ENCODE measurements around the gene NACC1. TPM values are rescaled to one million over a fixed set of nuclear protein-coding genes. Genes with fewer than 3 reads are reported as not detected.
"Not testable (repeated sequence)": the region's sequence is repeated elsewhere in the genome, so short reads cannot be mapped to it uniquely, and the experiment has no call there.

The NACC1 gene
- total RNA-seq, 1 experiment from 2014 or later: 237 TPM

- peaks cover 8% of the 10 kb centered on the region for H3K4me1 Mint-ChIP-seq
- CTCF ChIA-PET: interaction anchor here (1.6 kb wide), 1 partner anchor 11 kb away, joined by 5 read pairs; the partner anchor contains the start of genes IER2 and STX10
- peaks cover 31% of the 10 kb centered on the region for H3K36me3 Mint-ChIP-seq
- POLR2A ChIA-PET: interaction anchor here (0.9 to 1.4 kb wide), 2 partner anchors 13 to 25 kb away, joined by 3 read pairs; no protein-coding TSS in a partner anchor
- TF ChIP-seq CREB1 (CRISPR knock-in tag; IDR thresholded peaks at IDR 0.05) (no peak), NR2C2 (CRISPR knock-in tag; IDR thresholded peaks at IDR 0.05) (no peak)
- H3K4me3 Mint-ChIP-seq: no peak overlapping the region
- DNase-seq (ENCODE audit: low spot score) (no peak), ATAC-seq (peak; percentile 25; the same call in 1 of the 2 replicates)
- H3K27me3 Mint-ChIP-seq (ENCODE audit: low read depth): no peaks in the 10 kb centered on the region
- peak overlapping the region; percentile 69; the same call in 1 of the 2 replicates for H3K27ac Mint-ChIP-seq
- no peaks in the 10 kb centered on the region for H3K9me3 Mint-ChIP-seq
Observed at GRCh38 chr19:13139633-13140311, 21.7 kb downstream of the NACC1 start.

DNA sequence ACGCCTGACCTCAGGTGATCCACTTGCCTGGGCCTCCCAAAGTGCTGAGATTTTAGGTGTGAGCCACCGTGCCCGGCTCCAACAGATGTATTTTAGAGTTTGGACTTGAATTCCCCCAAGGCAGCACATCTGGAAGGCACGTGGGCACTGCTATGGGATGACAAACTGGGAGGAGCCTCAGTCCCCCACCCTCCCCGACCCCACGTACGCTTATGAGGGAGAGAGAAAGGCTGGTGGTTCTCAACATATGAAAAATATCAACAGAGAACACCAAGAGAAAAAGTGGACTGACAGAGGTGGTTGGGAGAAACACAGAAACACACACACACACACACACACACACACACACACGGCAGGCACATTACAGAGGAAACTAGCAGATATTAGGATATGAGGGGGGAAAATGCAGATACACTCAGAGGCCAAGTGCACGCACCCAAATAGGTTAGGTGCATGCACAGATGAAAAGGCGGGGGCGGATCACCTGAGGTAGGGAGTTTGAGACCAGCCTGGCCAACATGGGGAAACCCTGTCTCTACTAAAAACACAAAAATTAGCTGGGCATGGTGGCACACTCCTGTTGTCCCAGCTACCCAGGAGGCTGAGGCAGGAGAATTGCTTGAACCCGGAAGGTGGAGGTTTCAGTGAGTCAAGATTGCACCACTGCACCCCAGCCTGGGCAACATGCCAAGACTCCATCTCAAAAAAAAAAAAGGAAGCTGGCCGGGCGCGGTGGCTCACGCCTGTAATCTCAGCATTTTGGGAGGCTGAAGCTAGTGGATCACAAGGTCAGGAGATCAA is 28.9 kb downstream of the NACC1 start:
- Mint-ChIP-seq H3K27me3 (ENCODE audit: low read depth) (no peaks in the 10 kb centered on the region; the same call in 1 of the 2 replicates), H3K27ac (no peak overlapping the region), H3K4me3 (no peak overlapping the region), H3K9me3 (no peaks in the 10 kb centered on the region), H3K4me1 (peaks cover 13% of the 10 kb centered on the region), H3K36me3 (peaks cover 8% of the 10 kb centered on the region)
- ChIA-PET CTCF (interaction anchor here (1.0 kb wide), 2 partner anchors 14 to 169 kb away, joined by 3 read pairs; no protein-coding TSS in a partner anchor), POLR2A (no interaction called here)
- ATAC-seq (no peak), DNase-seq (ENCODE audit: low spot score) (no peak)
- no peak for TF ChIP-seq CBFB (CRISPR knock-in tag; IDR thresholded peaks at IDR 0.05; ENCODE audit: low read depth)
- TF ChIP-seq TP53 (CRISPR knock-in tag; IDR thresholded peaks at IDR 0.05): no peak
- 0 out of 2 replicates have a peak, but pooled peaks have one; percentile 2 for TF ChIP-seq ZNF121 (CRISPR knock-in tag; IDR thresholded peaks at IDR 0.05)
- TF ChIP-seq ATF6 (CRISPR knock-in tag; IDR thresholded peaks at IDR 0.05): no peak
- no peak for TF ChIP-seq EMX1 (CRISPR knock-in tag; IDR thresholded peaks at IDR 0.05)

DNA sequence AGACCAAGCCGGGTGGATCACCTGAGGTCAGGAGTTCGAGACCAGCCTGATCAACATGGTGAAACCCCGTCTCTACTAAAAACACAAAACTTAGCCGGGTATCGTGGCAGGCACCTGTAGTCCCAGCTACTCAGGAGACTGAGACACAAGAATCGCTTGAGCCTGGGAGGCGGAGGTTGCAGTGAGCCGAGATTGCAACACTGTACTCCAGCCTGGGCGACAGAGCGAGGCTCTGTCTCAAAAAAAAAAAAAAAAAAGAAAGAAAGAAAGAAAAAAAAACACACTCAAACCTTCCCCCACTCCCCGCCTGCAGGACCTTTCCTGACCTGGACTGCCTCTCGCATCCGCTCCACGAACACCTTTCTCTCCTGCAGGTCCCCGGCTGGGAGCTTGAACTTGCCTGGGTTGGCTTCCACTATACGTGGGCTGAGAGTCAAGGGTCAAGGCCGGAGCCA is 31.1 kb downstream of the NACC1 start:
- CTCF ChIA-PET: interaction anchor here (0.7 to 2.5 kb wide), 13 partner anchors 8 to 184 kb away, joined by 3 to 31 read pairs (median 5); no protein-coding TSS in a partner anchor
- H3K27ac Mint-ChIP-seq: peak overlapping the region; percentile 64
- not testable (repeated sequence) for H3K9me3 Mint-ChIP-seq; DNase-seq (ENCODE audit: low spot score); H3K27me3 Mint-ChIP-seq (ENCODE audit: low read depth); ATAC-seq
- H3K4me3 Mint-ChIP-seq: peak overlapping the region; percentile 99
- POLR2A ChIA-PET: interaction anchor here (0.9 to 2.5 kb wide), 5 partner anchors 15 to 46 kb away, joined by 3 to 29 read pairs (median 5); partner anchors contain the start of gene NACC1
- H3K4me1 Mint-ChIP-seq: peaks cover 13% of the 10 kb centered on the region
- peaks cover 17% of the 10 kb centered on the region for H3K36me3 Mint-ChIP-seq

DNA sequence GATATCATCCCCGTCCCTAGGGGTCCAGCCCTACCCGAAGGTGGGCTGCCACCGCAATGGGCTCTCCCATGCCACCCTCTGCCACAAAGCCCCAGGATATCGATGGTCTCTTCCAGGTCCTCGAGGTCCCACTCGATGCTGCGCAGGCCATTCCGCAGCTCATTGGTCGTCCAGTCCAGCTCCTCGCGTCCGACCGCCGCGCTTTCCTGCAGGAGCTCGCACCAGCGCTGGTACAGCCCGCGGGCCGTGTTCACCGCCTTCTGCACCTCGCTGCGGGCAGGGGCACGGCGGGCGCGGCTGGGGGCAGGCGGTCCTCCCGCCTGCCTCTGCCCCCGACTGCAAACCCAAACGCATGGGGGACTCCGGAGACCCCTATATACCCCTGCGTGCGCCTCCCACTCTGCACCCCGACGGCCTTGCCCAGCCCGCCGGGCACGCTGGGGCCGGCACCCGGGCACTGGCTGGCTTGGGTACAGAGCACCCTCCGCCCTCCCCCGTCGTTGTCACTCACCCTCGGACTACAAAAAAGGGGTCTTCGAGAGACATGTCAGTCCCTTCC is 31.6 kb downstream of the NACC1 start:
- ChIA-PET POLR2A (interaction anchor here (0.7 to 2.5 kb wide), 8 partner anchors 14 to 50 kb away, joined by 3 to 29 read pairs (median 5); partner anchors contain the start of gene NACC1), CTCF (interaction anchor here (0.7 to 2.5 kb wide), 17 partner anchors 8 to 184 kb away, joined by 3 to 31 read pairs (median 5); partner anchors contain the start of gene NACC1)
- DNase-seq (ENCODE audit: low spot score) (peak; percentile 67), ATAC-seq (peak; percentile 3; the same call in 1 of the 2 replicates)
- H3K4me1 Mint-ChIP-seq: peaks cover 13% of the 10 kb centered on the region
- H3K4me3 Mint-ChIP-seq: peak overlapping the region; percentile 99
- no peaks in the 10 kb centered on the region for H3K9me3 Mint-ChIP-seq
- H3K36me3 Mint-ChIP-seq: peaks cover 19% of the 10 kb centered on the region
- H3K27me3 Mint-ChIP-seq (ENCODE audit: low read depth): peaks cover 7% of the 10 kb centered on the region; the same call in 1 of the 2 replicates
- H3K27ac Mint-ChIP-seq: peak overlapping the region; percentile 64
- TF ChIP-seq ETV6 (CRISPR knock-in tag; IDR thresholded peaks at IDR 0.05) (no peak), PRDM15 (CRISPR knock-in tag; IDR thresholded peaks at IDR 0.05) (peak; percentile 91), IRF1 (CRISPR knock-in tag; IDR thresholded peaks at IDR 0.05) (no peak), NR2C2 (CRISPR knock-in tag; IDR thresholded peaks at IDR 0.05) (no peak), CREB1 (CRISPR knock-in tag; IDR thresholded peaks at IDR 0.05) (0 out of 2 replicates have a peak, but pooled peaks have one; percentile 16), RORB (CRISPR knock-in tag; IDR thresholded peaks at IDR 0.05) (no peak)
- TF ChIP-seq, protein P1, sequence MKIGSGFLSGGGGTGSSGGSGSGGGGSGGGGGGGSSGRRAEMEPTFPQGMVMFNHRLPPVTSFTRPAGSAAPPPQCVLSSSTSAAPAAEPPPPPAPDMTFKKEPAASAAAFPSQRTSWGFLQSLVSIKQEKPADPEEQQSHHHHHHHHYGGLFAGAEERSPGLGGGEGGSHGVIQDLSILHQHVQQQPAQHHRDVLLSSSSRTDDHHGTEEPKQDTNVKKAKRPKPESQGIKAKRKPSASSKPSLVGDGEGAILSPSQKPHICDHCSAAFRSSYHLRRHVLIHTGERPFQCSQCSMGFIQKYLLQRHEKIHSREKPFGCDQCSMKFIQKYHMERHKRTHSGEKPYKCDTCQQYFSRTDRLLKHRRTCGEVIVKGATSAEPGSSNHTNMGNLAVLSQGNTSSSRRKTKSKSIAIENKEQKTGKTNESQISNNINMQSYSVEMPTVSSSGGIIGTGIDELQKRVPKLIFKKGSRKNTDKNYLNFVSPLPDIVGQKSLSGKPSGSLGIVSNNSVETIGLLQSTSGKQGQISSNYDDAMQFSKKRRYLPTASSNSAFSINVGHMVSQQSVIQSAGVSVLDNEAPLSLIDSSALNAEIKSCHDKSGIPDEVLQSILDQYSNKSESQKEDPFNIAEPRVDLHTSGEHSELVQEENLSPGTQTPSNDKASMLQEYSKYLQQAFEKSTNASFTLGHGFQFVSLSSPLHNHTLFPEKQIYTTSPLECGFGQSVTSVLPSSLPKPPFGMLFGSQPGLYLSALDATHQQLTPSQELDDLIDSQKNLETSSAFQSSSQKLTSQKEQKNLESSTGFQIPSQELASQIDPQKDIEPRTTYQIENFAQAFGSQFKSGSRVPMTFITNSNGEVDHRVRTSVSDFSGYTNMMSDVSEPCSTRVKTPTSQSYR (CRISPR knock-in tag; IDR thresholded peaks at IDR 0.05): peak; percentile 12; the same call in 1 of the 2 replicates
- TF ChIP-seq, protein P2, sequence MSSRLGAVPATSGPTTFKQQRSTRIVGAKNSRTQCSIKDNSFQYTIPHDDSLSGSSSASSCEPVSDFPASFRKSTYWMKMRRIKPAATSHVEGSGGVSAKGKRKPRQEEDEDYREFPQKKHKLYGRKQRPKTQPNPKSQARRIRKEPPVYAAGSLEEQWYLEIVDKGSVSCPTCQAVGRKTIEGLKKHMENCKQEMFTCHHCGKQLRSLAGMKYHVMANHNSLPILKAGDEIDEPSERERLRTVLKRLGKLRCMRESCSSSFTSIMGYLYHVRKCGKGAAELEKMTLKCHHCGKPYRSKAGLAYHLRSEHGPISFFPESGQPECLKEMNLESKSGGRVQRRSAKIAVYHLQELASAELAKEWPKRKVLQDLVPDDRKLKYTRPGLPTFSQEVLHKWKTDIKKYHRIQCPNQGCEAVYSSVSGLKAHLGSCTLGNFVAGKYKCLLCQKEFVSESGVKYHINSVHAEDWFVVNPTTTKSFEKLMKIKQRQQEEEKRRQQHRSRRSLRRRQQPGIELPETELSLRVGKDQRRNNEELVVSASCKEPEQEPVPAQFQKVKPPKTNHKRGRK (CRISPR knock-in tag; IDR thresholded peaks at IDR 0.05; ENCODE audit: borderline replicate concordance): no peak
